Activated T-helper 1 cell treated with Interleukin-2 at 50 U/mL for 16 hours (primary cell): Measurements from ENCODE around the gene PLPP4.

Experiments used
- DNase-seq: peaks from one replicate; pipeline ENCODE4 v3.0.0-alpha.2; 2020; ENCODE audit warnings: low read depth

The PLPP4 gene

DNA sequence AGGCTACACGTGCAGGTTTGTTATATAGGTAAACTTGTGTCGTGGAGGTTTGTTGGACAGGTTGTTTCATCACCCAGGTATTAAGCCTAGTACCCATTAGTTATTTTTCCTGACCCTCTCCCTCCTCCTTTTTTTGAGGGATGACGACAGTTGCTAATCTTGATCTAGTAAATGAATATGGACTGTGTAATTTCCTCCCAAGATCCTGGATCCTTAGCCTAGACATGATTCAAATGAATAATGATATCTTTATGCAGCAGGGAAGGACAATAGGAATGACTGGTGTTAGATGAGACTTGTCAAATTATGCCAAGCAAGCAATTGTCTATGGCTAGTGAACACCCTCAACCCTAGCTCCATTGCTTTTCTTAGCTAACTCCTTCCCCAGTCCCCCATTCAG is 156.2 kb downstream of the PLPP4 start:
- no peak for DNase-seq

DNA sequence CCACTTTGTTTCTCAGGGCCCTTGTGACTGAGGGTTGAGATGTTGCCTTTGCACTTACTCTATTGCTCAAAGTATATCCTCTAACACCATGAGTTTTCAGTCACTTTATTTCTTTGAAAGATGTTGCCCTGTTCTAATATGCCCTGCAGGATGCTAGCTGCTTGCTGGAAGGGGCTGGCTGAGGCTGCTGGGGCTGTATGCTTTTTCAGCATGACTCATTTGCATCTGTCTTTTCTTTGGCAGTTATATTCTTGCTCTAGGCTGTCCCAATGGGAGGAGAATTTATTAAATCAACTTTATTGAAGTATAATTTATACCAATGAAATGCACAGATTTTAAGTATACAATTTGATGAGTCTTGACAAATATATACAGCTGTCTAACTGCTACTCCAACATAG is 157.7 kb downstream of the PLPP4 start:
- DNase-seq = no peak

DNA sequence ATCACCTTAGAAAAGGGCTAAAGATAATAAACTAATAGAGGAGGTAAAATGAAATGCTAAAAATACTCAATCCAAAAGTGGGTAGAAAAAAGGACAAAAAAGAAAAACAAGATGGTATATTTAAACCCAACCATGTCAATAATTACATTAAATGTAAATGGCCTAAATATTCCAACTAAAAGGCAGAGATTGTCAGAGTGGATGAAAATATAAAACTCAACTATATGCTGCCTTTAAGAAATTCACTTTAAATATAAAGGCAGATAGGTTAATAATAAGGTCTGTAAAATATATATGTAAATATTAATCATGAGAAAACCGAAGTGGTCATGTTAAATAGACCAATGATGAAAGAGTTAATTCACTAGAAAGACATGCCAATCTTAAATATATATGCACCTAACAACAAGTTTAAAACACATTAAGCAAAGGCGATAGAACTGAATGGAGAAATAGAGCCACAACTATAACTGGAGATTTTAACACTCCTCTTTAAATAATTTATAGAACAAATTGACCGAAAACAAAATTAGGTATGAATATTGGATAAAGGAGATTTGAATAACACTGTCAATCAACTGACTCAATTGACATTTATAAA is 159.4 kb downstream of the PLPP4 start:
- no peak for DNase-seq

DNA sequence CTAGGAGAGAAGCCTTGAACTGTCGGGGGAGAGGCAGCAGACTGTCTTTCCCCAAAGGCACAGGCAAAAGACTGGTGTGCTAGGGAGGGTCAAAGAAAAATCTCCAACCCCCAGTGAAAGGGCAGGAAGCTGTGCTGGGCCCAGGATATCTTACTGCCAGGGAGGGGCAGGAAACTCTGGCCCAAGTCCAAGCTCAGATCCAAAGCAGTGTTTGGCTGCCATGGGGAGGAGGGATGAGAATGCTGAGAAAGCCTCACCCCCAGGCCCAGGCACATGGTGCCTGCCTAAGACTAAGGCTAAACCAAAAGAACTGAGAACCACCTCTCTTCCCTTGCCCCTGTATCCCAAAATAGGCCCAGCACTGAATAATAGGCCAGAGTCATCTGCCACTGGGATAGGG is 171.2 kb downstream of the PLPP4 start:
- DNase-seq = no peak

DNA sequence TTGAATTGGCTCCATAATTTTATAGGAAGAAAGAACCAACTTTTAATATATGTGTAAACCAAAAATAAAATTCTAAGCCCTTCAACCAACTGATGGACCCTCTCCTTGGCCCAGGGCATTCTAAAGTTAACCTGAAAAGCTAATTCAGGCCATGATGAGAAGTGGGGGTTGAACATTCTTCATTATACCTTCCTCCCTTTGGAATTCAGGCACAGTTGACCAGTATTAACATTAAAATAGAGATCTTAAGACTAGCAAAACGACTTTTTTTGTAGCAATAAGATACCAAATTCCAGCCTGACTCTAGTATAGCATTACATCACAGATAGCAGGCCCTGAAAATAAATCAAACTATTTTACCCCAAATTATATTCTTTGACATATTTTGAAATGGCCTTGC is 173.2 kb downstream of the PLPP4 start:
- DNase-seq = no peak

DNA sequence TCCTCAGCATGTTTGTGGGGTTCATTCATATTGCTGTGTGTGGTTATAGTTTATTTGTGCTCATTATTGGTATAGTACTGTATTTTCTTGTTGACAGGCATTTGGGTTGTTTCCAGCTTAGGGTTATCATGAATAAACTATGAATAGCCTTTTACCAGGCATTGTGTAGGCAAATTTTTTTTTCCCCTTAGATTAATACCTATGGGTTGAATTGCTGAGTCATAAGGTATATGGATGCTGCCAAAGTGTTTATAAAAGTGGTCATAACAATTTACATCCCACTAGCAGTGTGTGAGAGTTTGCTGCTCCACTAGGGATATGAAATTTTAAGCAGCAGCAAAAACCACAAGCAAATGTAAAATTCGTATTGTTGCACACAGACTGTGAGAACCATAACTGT is 175.0 kb downstream of the PLPP4 start:
- no peak for DNase-seq

DNA sequence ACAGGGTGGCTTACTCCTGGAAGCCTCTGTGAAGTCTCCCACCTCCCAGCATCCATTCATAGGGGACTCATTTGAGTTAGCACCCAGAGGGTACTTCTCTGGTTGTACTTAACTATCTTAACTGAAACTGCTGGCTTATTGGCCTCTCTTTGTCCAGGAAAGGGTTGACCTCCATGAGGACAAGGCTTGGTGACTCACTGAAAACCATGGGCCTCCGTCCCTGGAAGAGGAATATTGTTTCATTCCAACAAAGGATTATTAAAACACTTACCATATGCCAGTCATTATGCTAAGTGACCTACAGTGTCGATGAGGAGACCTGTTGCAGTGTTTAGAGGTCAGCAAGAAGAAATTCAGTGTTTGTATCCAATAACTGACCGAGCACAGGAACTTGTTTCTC is 175.9 kb downstream of the PLPP4 start:
- DNase-seq = no peak

DNA sequence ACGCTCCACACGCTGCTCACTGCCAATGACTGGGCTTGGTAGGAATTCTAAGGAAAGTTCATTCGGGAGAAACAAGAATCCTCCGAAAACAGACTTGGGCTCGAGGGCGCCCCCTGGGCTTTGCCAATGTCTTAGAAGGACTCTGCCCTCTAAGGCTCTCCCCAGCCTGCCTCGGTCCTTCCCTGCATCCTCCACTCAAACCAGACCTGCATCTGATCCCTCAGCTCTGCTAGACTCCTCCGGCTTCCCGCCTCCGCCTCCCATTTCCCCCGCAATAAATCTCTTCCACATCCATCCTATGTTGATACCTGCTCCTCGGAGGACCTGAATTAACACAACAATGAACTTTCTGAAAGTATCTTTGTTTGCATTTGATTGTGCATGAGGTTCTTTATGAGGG is 177.6 kb downstream of the PLPP4 start:
- no peak for DNase-seq
